Activated CD8-positive, alpha-beta T cell treated with anti-CD3 and anti-CD28 coated beads for 36 hours (primary cell): ENCODE data around the gene C11orf16. TPM values are rescaled to one million over a fixed set of nuclear protein-coding genes. Genes with fewer than 3 reads are reported as not detected.

ENCODE experiments used
- ATAC-seq: fragments of 200-7000 bp; cut with Tn5 transposase; one replicate; pipeline ENCODE4 v1.10.0; 2021; ENCODE audit warnings: mild to moderate bottlenecking, moderate library complexity
- CTCF ChIA-PET: fragments of 350-600 bp; sonication (Branson Sonifier 250); formaldehyde crosslinking; loops from one replicate; lab custom pipeline; 2021; ENCODE audit warnings: antibody characterized with exemption; lab: Charles Lee
- POLR2A ChIA-PET: fragments of 350-600 bp; sonication (Branson Sonifier 250); formaldehyde crosslinking; loops from one replicate; lab custom pipeline; 2021; ENCODE audit warnings: antibody characterized with exemption; lab: Charles Lee
- DNase-seq: peaks from one replicate; pipeline ENCODE4 v3.0.0-alpha.2; 2020
- H3K27ac Mint-ChIP-seq: one replicate; pipeline ENCODE4 v1.8.0; 2021; ENCODE audit warnings: mild to moderate bottlenecking, mixed read lengths
- H3K27me3 Mint-ChIP-seq: one replicate; pipeline ENCODE4 v1.8.0; 2021; ENCODE audit warnings: mixed read lengths
- H3K36me3 Mint-ChIP-seq: one replicate; pipeline ENCODE4 v1.8.0; 2021; ENCODE audit warnings: low read depth, mixed read lengths
- H3K4me1 Mint-ChIP-seq: one replicate; pipeline ENCODE4 v1.8.0; 2021; ENCODE audit warnings: low read depth, mixed read lengths
- H3K4me3 Mint-ChIP-seq: one replicate; pipeline ENCODE4 v1.8.0; 2021; ENCODE audit warnings: mild to moderate bottlenecking, moderate library complexity, mixed read lengths
- H3K9me3 Mint-ChIP-seq: one replicate; pipeline ENCODE4 v1.8.0; 2021; ENCODE audit warnings: mixed read lengths
- intact Hi-C: fragments of 100-400 bp; cut with micrococcal nuclease; formaldehyde crosslinking; loops from one replicate; pipeline ENCODE4 v1.10.0; 2022
- total RNA-seq, 2 experiments: library from RNA; stranded (reverse); gene quantifications; one replicate each; pipeline ENCODE4 v1.2.3, GENCODE V29; 2021
- TF ChIP-seq, protein P1 (sequence below): fragments of 200-600 bp; IDR thresholded peaks from one replicate; pipeline ENCODE4 v1.8.0; 2022; ENCODE audit warnings: antibody characterized with exemption, mild to moderate bottlenecking

C11orf16 gene
- total RNA-seq, 2 experiments from 2014 or later = not detected

DNA sequence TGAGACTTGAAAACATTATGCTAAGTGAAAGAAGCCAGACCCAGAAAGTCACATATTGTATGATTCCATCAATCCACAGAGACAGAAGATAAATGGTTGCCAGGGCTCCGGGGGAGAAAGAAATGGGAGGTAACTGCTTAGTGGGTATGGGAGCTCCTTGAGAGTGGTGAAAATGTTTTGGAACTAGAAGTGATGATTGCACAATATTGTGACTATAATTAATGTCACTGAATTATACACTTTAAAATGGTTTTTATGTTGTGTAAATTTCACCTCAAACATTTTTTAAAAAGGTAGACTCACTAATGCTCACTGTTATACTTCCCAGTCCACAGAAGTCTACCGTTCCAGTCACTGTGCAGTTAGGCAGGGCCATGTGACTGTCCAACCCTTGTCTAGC is 54.0 kb downstream of the C11orf16 start:
- H3K9me3 Mint-ChIP-seq = no peaks in the 10 kb centered on the region
- H3K4me3 Mint-ChIP-seq = no peak overlapping the region
- H3K27me3 Mint-ChIP-seq = peaks cover 12% of the 10 kb centered on the region
- TF ChIP-seq, protein P1, sequence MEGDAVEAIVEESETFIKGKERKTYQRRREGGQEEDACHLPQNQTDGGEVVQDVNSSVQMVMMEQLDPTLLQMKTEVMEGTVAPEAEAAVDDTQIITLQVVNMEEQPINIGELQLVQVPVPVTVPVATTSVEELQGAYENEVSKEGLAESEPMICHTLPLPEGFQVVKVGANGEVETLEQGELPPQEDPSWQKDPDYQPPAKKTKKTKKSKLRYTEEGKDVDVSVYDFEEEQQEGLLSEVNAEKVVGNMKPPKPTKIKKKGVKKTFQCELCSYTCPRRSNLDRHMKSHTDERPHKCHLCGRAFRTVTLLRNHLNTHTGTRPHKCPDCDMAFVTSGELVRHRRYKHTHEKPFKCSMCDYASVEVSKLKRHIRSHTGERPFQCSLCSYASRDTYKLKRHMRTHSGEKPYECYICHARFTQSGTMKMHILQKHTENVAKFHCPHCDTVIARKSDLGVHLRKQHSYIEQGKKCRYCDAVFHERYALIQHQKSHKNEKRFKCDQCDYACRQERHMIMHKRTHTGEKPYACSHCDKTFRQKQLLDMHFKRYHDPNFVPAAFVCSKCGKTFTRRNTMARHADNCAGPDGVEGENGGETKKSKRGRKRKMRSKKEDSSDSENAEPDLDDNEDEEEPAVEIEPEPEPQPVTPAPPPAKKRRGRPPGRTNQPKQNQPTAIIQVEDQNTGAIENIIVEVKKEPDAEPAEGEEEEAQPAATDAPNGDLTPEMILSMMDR = no peak
- H3K36me3 Mint-ChIP-seq = no peaks in the 10 kb centered on the region
- DNase-seq (no peak), ATAC-seq (no peak)
- CTCF ChIA-PET = no interaction called here
- intact Hi-C loops = no loop called here
- H3K27ac Mint-ChIP-seq = no peak overlapping the region
- H3K4me1 Mint-ChIP-seq = peaks cover 6% of the 10 kb centered on the region
- POLR2A ChIA-PET = no interaction called here

DNA sequence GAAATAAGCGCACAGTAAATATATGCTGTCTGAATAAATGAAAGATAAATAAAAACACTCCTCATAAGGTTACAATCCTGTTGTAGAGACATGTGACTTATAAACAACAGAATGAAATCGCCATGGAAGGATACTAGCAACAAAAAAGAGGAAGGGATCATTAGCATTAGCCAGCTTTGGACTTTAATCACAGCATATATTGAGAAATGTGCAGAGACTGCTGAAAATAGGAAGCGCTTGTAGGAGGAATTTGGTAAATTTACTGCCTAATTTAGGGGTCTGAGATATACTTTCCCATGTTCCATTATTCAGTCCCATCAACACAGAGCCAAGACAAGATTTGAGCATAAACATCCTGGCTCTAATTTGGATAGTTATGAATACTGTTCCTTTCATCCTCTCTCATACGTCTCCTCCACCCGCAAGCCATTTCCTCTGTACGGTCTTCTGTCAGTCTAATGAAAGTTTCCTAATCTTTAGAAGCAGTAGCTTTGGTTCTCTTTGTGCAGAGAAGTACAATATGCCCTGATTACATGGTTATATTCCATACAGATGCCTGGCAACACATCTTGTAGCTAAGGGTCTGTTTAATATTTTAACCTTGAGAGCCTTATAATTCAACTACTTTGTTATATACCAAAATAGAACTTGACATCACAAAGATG is 58.9 kb downstream of the C11orf16 start:
- no peak for ATAC-seq
- ChIA-PET CTCF (interaction anchor here (0.9 to 1.0 kb wide), 2 partner anchors 86 to 87 kb away, joined by 3 read pairs; no protein-coding TSS in a partner anchor), POLR2A (no interaction called here)
- Mint-ChIP-seq H3K4me1 (peaks cover 16% of the 10 kb centered on the region), H3K27me3 (peaks cover 36% of the 10 kb centered on the region), H3K9me3 (no peaks in the 10 kb centered on the region), H3K36me3 (no peaks in the 10 kb centered on the region), H3K27ac (no peak overlapping the region), H3K4me3 (no peak overlapping the region)
- TF ChIP-seq, protein P1 = no peak
- no peak for DNase-seq
- intact Hi-C loops = no loop called here

DNA sequence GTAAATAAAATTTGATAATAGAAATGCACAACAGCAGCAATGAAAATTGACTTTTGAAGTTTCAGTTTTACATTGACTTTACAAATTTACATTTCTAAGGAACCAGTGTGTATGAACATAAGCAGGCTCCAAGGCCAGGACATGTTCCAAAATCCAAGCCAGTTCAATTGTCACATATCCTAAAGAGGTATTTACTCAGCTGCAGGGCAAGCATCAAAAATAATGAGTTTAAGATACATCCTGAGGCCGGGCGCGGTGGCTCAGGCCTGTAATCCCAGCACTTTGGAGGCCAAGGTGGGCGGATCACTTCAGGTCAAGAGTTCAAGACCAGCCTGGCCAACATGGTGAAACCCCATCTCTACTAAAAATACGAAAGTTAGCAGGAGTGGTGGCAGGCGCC is 60.8 kb downstream of the C11orf16 start:
- ChIA-PET POLR2A (no interaction called here), CTCF (no interaction called here)
- Mint-ChIP-seq H3K27me3 (peaks cover 40% of the 10 kb centered on the region), H3K27ac (no peak overlapping the region), H3K4me3 (no peak overlapping the region), H3K4me1 (peaks cover 16% of the 10 kb centered on the region), H3K9me3 (no peaks in the 10 kb centered on the region), H3K36me3 (no peaks in the 10 kb centered on the region)
- TF ChIP-seq, protein P1 = no peak
- intact Hi-C loops = no loop called here
- DNase-seq (no peak), ATAC-seq (no peak)

DNA sequence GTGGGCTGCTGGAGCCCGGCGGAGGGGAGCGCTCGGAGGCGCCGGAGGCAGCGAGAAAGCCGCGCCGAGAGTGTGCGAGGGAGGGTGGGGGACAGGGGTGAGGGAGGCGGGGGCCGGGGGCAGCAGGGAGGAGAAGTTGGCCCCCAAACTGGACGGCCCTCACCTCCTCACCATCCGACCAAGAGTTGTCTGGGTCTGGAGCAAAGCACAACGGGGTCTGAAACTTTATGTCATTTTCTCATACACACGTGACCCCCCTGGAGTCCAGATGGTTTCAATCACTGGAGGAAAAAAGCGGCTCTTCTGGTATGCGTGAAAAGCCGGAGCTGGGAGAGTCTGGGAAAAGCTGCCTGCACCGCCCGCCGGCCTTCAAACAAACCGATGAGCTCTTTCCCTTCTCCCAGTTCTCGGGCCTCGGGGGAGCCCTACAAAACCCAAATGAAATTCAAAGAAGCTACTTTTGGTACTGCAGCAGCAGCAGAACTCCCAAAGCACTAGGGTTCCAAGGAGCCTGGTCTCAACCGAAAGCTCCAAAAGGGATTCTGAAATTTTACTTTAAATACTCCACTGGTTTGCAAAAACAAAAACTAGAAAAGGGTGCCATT is 61.5 kb downstream of the C11orf16 start:
- peaks cover 42% of the 10 kb centered on the region for H3K27me3 Mint-ChIP-seq
- CTCF ChIA-PET = no interaction called here
- peaks cover 16% of the 10 kb centered on the region for H3K4me1 Mint-ChIP-seq
- no peak overlapping the region for H3K27ac Mint-ChIP-seq
- TF ChIP-seq, protein P1 = no peak
- POLR2A ChIA-PET = no interaction called here
- H3K9me3 Mint-ChIP-seq = no peaks in the 10 kb centered on the region
- ATAC-seq (no peak), DNase-seq (no peak)
- no peaks in the 10 kb centered on the region for H3K36me3 Mint-ChIP-seq
- intact Hi-C loops = no loop called here
- peak overlapping the region; percentile 26 for H3K4me3 Mint-ChIP-seq

DNA sequence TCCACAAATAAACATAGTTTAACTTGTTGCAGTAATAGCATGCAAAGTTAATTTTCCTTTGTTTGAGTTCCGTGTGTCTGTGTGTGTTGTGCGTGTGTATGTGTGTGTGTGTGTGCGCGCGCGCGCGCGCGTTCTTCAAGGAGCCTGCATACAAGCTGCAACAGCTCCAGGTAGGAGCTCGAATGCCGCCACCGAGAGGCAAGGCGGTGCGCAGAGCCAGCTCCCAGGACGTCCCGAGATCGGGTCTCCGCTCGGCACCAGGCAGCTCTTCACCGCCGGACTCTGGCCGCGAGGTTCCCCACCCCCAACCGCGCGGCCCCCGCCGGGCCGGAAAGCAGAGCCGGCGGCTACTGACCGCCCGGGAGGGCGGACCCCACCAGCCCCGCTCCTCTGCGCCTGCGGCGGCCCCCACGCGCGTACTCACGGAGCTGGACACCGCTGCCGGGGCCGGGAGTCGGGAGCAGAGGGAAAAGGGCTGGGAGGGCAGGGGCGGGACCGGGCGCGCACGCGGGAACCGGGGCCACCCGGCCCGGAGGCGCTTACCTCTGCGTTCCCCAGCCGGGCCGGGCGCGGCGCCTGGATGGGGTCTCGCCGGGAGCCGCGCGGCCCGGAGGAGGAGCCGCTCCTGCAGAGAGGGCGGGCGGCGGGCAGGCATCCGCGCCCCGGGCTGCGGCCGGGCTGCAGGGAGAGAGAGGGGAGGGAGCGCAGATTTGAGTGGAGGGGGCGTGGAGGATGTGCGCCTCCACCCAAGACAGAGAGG is 62.2 kb downstream of the C11orf16 start:
- TF ChIP-seq, protein P1 = no peak
- H3K4me1 Mint-ChIP-seq = peaks cover 16% of the 10 kb centered on the region
- peak overlapping the region; percentile 59 for H3K4me3 Mint-ChIP-seq
- intact Hi-C loops = no loop called here
- no peaks in the 10 kb centered on the region for H3K36me3 Mint-ChIP-seq
- H3K27ac Mint-ChIP-seq = no peak overlapping the region
- ATAC-seq = no peak
- ChIA-PET POLR2A (no interaction called here), CTCF (no interaction called here)
- H3K27me3 Mint-ChIP-seq = peaks cover 43% of the 10 kb centered on the region
- DNase-seq = peak; percentile 40
- no peaks in the 10 kb centered on the region for H3K9me3 Mint-ChIP-seq
